Esophagus squamous epithelium (tissue), 5 donors: ENCODE measurements around the gene TMEM128. TPM values are rescaled to one million over a fixed set of nuclear protein-coding genes. Genes with fewer than 3 reads are reported as not detected.
"Not testable (repeated sequence)": the region's sequence is repeated elsewhere in the genome, so short reads cannot be mapped to it uniquely, and the experiment has no call there.

Experiments
- DNase-seq: peaks from one replicate; lab custom pipeline; 2025; lab: John Stamatoyannopoulos, UW
- H3K27ac ChIP-seq, 4 donors: fragments of 200-600 bp; sonication (generic); one replicate each; pipeline ENCODE4 v1.5.1; 2016 to 2019; ENCODE audit warnings: mild to moderate bottlenecking in 1 of 4
- H3K27me3 ChIP-seq, 4 donors: fragments of 200-600 bp; sonication (generic); 1 replicate in 3 of 4; 2 replicates in 1 of 4; pipeline versions ENCODE4 v1.5.1 to v1.6.0; 2017 to 2021; ENCODE audit warnings: antibody characterized with exemption in 1 of 4
- H3K36me3 ChIP-seq, 3 donors: fragments of 200-600 bp; sonication (generic); one replicate each; pipeline ENCODE4 v1.5.1; 2016 to 2019
- H3K4me1 ChIP-seq, 3 donors: fragments of 200-600 bp; sonication (generic); one replicate each; pipeline ENCODE4 v1.5.1; 2017 to 2019
- H3K4me3 ChIP-seq, 4 donors: fragments of 200-600 bp; sonication (generic); 1 replicate in 3 of 4; 2 replicates in 1 of 4; pipeline ENCODE4 v1.5.1; 2016 to 2019; ENCODE audit warnings: mild to moderate bottlenecking in 2 of 4, moderate library complexity in 1 of 4
- H3K9me3 ChIP-seq, 3 donors: fragments of 200-600 bp; sonication (generic); one replicate each; pipeline ENCODE4 v1.5.1; 2016 to 2019
- POLR2A ChIP-seq, 4 donors: fragments of 450-650 bp; IDR thresholded peaks; one replicate each; pipeline ENCODE4 v1.6.1; 2017; ENCODE audit warnings: antibody characterized with exemption in 4 of 4, mild to moderate bottlenecking in 4 of 4, moderate library complexity in 3 of 4
- WGBS, 2 donors: methylation state at CpG; one replicate each; pipeline ENCODE4 v1.1.5; 2018; 5-methylcytosine and 5-hydroxymethylcytosine counted together
- intact Hi-C: fragments of 100-400 bp; cut with DNase I; formaldehyde crosslinking; loops from one replicate; pipeline ENCODE4 v1.15.0; 2022
- total RNA-seq, 4 donors: library from RNA; depleted of rRNA; stranded (reverse); fragments of >200 nt; gene quantifications; one replicate each; pipeline ENCODE4 v1.1.0, GENCODE V29; 2016
- TF ChIP-seq, protein P1 (sequence below), 6 experiments: fragments of 450-650 bp in 4 of 6; fragments of 200-600 bp in 2 of 6; sonication (generic) in 2 of 6; IDR thresholded peaks; one replicate each; pipeline ENCODE4 v1.5.1; 2016 to 2019; ENCODE audit warnings: antibody characterized with exemption in 6 of 6, mild to moderate bottlenecking in 4 of 6, moderate library complexity in 4 of 6
- donor health status: DM: yes; HTN: yes; CAD: no.

The TMEM128 gene
- total RNA-seq, 4 donors from 2014 or later: 8.6 to 15.1 (median 11.6) TPM

DNA sequence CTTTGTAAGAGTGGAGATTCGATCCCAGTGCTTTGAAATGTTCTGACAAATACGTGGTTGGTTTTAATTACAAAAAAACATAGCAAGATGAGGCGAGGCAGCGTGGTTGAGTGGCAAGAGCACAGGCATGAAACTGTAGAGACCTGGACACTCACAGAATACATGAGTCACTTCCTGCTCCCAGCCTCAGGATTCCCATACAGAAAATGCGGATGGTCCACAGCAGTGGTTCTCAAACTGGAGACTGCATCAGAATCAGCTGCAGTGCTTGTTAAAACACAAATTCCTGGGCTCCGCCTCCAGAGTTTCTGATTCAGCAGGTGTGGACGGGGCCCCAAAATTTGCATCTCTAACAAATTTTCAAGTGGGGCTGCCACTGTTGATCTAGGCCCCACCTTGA, 31.4 kb downstream of the TMEM128 start:
- H3K4me1 ChIP-seq: no peaks in the 10 kb centered on the region
- H3K4me3 ChIP-seq: no peak overlapping the region
- H3K9me3 ChIP-seq: no peaks in the 10 kb centered on the region
- H3K27ac ChIP-seq: no peak overlapping the region
- intact Hi-C loops: no loop called here
- 42 to 64% methylated on average over 7 of the region's 7 CpGs for WGBS, 2 donors
- H3K27me3 ChIP-seq: peaks cover 0 to 22% (median 0%) of the 10 kb centered on the region in 4 donors
- H3K36me3 ChIP-seq: no peaks in the 10 kb centered on the region
- no peak for TF ChIP-seq POLR2A (IDR thresholded peaks at IDR 0.05)
- TF ChIP-seq, protein P1, sequence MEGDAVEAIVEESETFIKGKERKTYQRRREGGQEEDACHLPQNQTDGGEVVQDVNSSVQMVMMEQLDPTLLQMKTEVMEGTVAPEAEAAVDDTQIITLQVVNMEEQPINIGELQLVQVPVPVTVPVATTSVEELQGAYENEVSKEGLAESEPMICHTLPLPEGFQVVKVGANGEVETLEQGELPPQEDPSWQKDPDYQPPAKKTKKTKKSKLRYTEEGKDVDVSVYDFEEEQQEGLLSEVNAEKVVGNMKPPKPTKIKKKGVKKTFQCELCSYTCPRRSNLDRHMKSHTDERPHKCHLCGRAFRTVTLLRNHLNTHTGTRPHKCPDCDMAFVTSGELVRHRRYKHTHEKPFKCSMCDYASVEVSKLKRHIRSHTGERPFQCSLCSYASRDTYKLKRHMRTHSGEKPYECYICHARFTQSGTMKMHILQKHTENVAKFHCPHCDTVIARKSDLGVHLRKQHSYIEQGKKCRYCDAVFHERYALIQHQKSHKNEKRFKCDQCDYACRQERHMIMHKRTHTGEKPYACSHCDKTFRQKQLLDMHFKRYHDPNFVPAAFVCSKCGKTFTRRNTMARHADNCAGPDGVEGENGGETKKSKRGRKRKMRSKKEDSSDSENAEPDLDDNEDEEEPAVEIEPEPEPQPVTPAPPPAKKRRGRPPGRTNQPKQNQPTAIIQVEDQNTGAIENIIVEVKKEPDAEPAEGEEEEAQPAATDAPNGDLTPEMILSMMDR (IDR thresholded peaks at IDR 0.05): no peak
- DNase-seq: no peak

DNA sequence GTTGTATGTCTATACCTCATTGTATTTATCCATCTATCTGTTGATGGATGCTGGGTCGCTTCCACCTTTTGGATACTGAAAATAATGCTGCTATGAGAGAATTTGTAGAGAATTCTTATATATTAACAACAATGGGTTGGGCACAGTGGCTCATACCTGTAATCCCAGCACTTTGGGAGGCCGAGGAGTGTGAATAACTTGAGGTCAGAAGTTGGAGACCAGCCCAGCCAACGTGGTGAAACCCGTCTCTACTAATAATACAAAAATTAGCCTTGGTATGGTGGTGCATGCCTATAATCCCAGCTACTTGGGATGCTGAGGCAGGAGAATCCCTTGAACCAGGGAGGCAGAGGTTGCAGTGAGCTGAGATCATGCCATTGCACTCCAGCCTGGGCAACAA, 34.3 kb downstream of the TMEM128 start:
- H3K27me3 ChIP-seq: peaks cover 0 to 31% (median 0%) of the 10 kb centered on the region in 4 donors
- H3K4me3 ChIP-seq, DNase-seq, H3K36me3 ChIP-seq, H3K9me3 ChIP-seq, intact Hi-C loops, H3K4me1 ChIP-seq, H3K27ac ChIP-seq: not testable (repeated sequence)
- 43 to 47% methylated on average over 2 to 4 of the region's 4 CpGs for WGBS, 2 donors

GRCh38 chr4:4206204-4206603, 41.8 kb downstream of the TMEM128 start:
- DNase-seq: no peak
- intact Hi-C loops: no loop called here
- TF ChIP-seq POLR2A (IDR thresholded peaks at IDR 0.05): no peak
- TF ChIP-seq, protein P1 (IDR thresholded peaks at IDR 0.05): no peak
- no peak overlapping the region for H3K4me3 ChIP-seq
- no peaks in the 10 kb centered on the region for H3K36me3 ChIP-seq
- peaks cover 6 to 31% (median 8%) of the 10 kb centered on the region in 3 donors for H3K4me1 ChIP-seq
- no peaks in the 10 kb centered on the region for H3K9me3 ChIP-seq
- H3K27me3 ChIP-seq: peaks cover 0 to 39% (median 0%) of the 10 kb centered on the region in 4 donors
- no peak overlapping the region for H3K27ac ChIP-seq

DNA sequence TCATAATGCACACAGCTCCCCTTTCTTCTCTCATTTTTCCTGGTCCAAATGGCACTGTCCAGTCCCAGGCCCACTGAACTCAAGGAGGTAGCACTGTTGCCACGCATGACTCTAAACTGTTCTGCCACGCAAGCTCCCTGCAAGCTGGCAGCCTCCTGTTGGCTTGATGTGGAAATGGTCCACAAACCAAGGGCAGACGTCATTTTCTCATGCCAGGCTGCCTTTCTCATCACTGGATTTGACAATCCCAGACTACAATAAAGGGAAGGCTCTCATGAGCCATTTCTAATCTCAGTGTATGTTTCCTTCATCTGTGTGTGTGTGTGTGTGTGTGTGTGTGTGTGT, 43.6 kb downstream of the TMEM128 start:
- TF ChIP-seq POLR2A (IDR thresholded peaks at IDR 0.05): no peak
- TF ChIP-seq, protein P1 (IDR thresholded peaks at IDR 0.05): peak in 1 of 6 experiments; percentile 6
- Histone ChIP-seq H3K9me3 (no peaks in the 10 kb centered on the region), H3K27ac (peak overlapping the region in 2 of 4 donors; percentile 69 to 77), H3K27me3 (peaks cover 0 to 25% (median 0%) of the 10 kb centered on the region in 4 donors), H3K4me3 (no peak overlapping the region), H3K36me3 (no peaks in the 10 kb centered on the region), H3K4me1 (peaks cover 6 to 31% (median 8%) of the 10 kb centered on the region in 3 donors)
- intact Hi-C loops: no loop called here
- DNase-seq: no peak
- 38 to 68% methylated on average over 3 of the region's 3 CpGs for WGBS, 2 donors

- no peaks in the 10 kb centered on the region for H3K9me3 ChIP-seq
- intact Hi-C loops: no loop called here
- 29 to 46% methylated on average over 10 of the region's 10 CpGs for WGBS, 2 donors
- H3K27me3 ChIP-seq: peaks cover 0 to 24% (median 0%) of the 10 kb centered on the region in 4 donors
- H3K4me1 ChIP-seq: peaks cover 6 to 31% (median 8%) of the 10 kb centered on the region in 3 donors
- no peak for DNase-seq
- H3K4me3 ChIP-seq: no peak overlapping the region
- H3K36me3 ChIP-seq: no peaks in the 10 kb centered on the region
- TF ChIP-seq, protein P1 (IDR thresholded peaks at IDR 0.05): no peak
- no peak for TF ChIP-seq POLR2A (IDR thresholded peaks at IDR 0.05)
- H3K27ac ChIP-seq: peak overlapping the region; percentile 42 to 77 (median 64)
Measured at GRCh38 chr4:4203688-4204400, 44.2 kb downstream of the TMEM128 start.
